ENCODE results near the gene KIF22.

DNA sequence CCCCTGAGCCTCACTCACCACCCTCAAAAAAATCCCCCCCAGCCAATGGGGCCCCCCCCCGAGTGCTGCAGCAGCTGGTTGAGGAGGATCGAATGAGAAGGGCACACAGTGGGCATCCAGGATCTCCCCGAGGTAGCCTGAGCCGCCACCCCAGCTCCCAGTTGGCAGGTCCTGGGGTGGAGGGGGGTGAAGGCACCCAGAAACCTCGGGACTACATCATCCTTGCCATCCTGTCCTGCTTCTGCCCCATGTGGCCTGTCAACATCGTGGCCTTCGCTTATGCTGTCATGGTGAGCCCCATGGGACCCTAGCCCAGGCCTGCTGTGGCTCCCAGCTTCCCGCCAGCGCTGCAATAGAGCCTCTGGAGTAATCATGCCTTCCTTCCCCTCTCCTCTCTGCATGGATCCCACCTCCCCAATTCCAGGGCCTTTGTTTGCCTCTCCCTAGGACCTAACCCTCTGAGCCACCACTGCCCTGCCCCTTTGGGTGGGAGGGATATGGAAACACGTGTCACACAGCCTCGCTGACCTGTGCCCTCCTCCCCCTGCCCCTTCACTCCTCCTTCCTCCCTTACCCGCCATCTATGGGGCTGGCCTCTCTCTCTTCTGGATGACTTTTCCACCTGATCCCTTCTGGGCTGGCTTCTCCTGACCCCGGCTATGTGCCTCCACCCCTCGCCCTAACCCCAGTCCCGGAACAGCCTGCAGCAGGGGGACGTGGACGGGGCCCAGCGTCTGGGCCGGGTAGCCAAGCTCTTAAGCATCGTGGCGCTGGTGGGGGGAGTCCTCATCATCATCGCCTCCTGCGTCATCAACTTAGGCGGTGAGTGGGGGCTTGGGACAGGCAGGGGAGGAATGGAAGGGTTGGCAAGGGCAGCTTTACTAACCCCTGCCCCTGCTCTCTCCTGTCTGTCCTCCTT is 23.4 kb downstream of the KIF22 start:
- TF ChIP-seq, protein P1, sequence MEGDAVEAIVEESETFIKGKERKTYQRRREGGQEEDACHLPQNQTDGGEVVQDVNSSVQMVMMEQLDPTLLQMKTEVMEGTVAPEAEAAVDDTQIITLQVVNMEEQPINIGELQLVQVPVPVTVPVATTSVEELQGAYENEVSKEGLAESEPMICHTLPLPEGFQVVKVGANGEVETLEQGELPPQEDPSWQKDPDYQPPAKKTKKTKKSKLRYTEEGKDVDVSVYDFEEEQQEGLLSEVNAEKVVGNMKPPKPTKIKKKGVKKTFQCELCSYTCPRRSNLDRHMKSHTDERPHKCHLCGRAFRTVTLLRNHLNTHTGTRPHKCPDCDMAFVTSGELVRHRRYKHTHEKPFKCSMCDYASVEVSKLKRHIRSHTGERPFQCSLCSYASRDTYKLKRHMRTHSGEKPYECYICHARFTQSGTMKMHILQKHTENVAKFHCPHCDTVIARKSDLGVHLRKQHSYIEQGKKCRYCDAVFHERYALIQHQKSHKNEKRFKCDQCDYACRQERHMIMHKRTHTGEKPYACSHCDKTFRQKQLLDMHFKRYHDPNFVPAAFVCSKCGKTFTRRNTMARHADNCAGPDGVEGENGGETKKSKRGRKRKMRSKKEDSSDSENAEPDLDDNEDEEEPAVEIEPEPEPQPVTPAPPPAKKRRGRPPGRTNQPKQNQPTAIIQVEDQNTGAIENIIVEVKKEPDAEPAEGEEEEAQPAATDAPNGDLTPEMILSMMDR (IDR thresholded peaks at IDR 0.05; ENCODE audit: low read length): no peak
- TF ChIP-seq EZH2phosphoT487 (IDR thresholded peaks at IDR 0.05; ENCODE audit: low read length): no peak

Measured in MM.1S (cell line).